B cell (primary cell): ENCODE results near the gene LRRC4B. TPM values are rescaled to one million over a fixed set of nuclear protein-coding genes. Genes with fewer than 3 reads are reported as not detected.
"Not testable (repeated sequence)": the region's sequence is repeated elsewhere in the genome, so short reads cannot be mapped to it uniquely, and the experiment has no call there.

Experiments used
- ATAC-seq: fragments of 200-7000 bp; cut with Tn5 transposase; one replicate; pipeline ENCODE4 v1.10.0; 2021; ENCODE audit warnings: low read depth, mild to moderate bottlenecking, moderate number of reproducible peaks, moderate library complexity
- CTCF ChIA-PET: fragments of 350-600 bp; sonication (Branson Sonifier 250); formaldehyde crosslinking; loops from one replicate; lab custom pipeline; 2021; ENCODE audit warnings: antibody characterized with exemption, inconsistent platforms; lab: Charles Lee
- POLR2A ChIA-PET: fragments of 350-600 bp; sonication (Branson Sonifier 250); formaldehyde crosslinking; loops from one replicate; lab custom pipeline; 2021; ENCODE audit warnings: antibody characterized with exemption; lab: Charles Lee
- DNase-seq: peaks from one replicate; pipeline ENCODE4 v3.0.0; 2013
- H2AFZ ChIP-seq: 2 replicates; pipeline ENCODE4 v1.6.1; 2012; ENCODE audit warnings: mild to moderate bottlenecking, low read depth, low read length; ENCODE audit not compliant: insufficient read depth, poor library complexity, severe bottlenecking
- H3K27ac ChIP-seq, 2 donors: 1 replicate in 1 of 2; 2 replicates in 1 of 2; pipeline ENCODE4 v1.5.1; 2012 to 2013; ENCODE audit warnings: low read length in 2 of 2, mild to moderate bottlenecking in 2 of 2, moderate library complexity in 1 of 2
- H3K27me3 ChIP-seq, 4 experiments: fragments of 200-600 bp in 1 of 4; sonication (generic) in 1 of 4; replicated peaks in 1 of 4; 1 replicate in 2 of 4; 2 replicates in 2 of 4; pipeline versions ENCODE4 v1.6.1 to v1.7.0; 2013 to 2016; ENCODE audit warnings: low read length in 3 of 4, mild to moderate bottlenecking in 2 of 4, mixed read lengths in 1 of 4, moderate library complexity in 1 of 4; ENCODE audit not compliant: insufficient read depth in 4 of 4, control insufficient read depth in 3 of 4; ENCODE audit errors: control extremely low read depth in 1 of 4
- H3K36me3 ChIP-seq, 2 experiments: replicated peaks in 1 of 2; 1 replicate in 1 of 2; 2 replicates in 1 of 2; pipeline versions ENCODE4 v1.6.1 to v1.7.1; 2013; ENCODE audit warnings: low read length in 1 of 2; ENCODE audit not compliant: insufficient read depth in 2 of 2, control insufficient read depth in 1 of 2; ENCODE audit errors: control extremely low read depth in 1 of 2, extremely low read depth in 1 of 2
- H3K4me1 ChIP-seq, 2 donors: fragments of 200-600 bp in 1 of 2; sonication (generic) in 1 of 2; 1 replicate in 1 of 2; 2 replicates in 1 of 2; pipeline versions ENCODE4 v1.5.1 to v1.6.1; 2013 to 2017; ENCODE audit warnings: low read length in 2 of 2; ENCODE audit not compliant: control insufficient read depth in 2 of 2, insufficient read depth in 2 of 2
- H3K4me2 ChIP-seq: replicated peaks from 2 replicates; pipeline ENCODE3; 2012; ENCODE audit warnings: mild to moderate bottlenecking, low read depth, low read length; ENCODE audit not compliant: poor library complexity, severe bottlenecking
- H3K4me3 ChIP-seq, 5 experiments: fragments of 200-600 bp in 1 of 5; sonication (generic) in 1 of 5; 1 replicate in 3 of 5; 2 replicates in 2 of 5; pipeline versions ENCODE4 v1.5.1 to v1.7.0; 2011 to 2016; ENCODE audit warnings: low read length in 4 of 5, mild to moderate bottlenecking in 4 of 5, low read depth in 2 of 5, control low read depth in 1 of 5, moderate library complexity in 1 of 5; ENCODE audit not compliant: insufficient read depth in 1 of 5; ENCODE audit errors: control extremely low read depth in 1 of 5, extremely low read depth in 1 of 5
- H3K79me2 ChIP-seq: fragments of 200-600 bp; sonication (generic); one replicate; pipeline ENCODE4 v1.6.0; 2016; ENCODE audit warnings: low read length; ENCODE audit not compliant: control insufficient read depth, insufficient read depth
- H3K9ac ChIP-seq: fragments of 200-600 bp; sonication (generic); 2 replicates; pipeline ENCODE4 v1.6.1; 2017; ENCODE audit warnings: mild to moderate bottlenecking, low read length, moderate library complexity
- H3K9me3 ChIP-seq, 3 donors: one replicate each; pipeline versions ENCODE4 v1.6.1 to v1.7.1; 2013; ENCODE audit warnings: low read length in 2 of 3; ENCODE audit not compliant: control insufficient read depth in 2 of 3, insufficient read depth in 1 of 3; ENCODE audit errors: control extremely low read depth in 1 of 3
- H4K20me1 ChIP-seq: 2 replicates; pipeline ENCODE4 v1.6.0; 2012; ENCODE audit warnings: mild to moderate bottlenecking, low read length; ENCODE audit not compliant: insufficient read depth, control insufficient read depth, poor library complexity, severe bottlenecking
- H3K27ac Mint-ChIP-seq: one replicate; pipeline ENCODE4 v1.8.0; 2021; ENCODE audit warnings: mixed read lengths
- H3K27me3 Mint-ChIP-seq: one replicate; pipeline ENCODE4 v1.8.0; 2021; ENCODE audit warnings: mixed read lengths
- H3K4me1 Mint-ChIP-seq: one replicate; pipeline ENCODE4 v1.8.0; 2021; ENCODE audit warnings: mixed read lengths
- H3K4me3 Mint-ChIP-seq: one replicate; pipeline ENCODE4 v1.8.0; 2021; ENCODE audit warnings: mixed read lengths
- H3K9me3 Mint-ChIP-seq: one replicate; pipeline ENCODE4 v1.8.0; 2022; ENCODE audit warnings: mixed read lengths; ENCODE audit not compliant: insufficient read depth
- CTCF ChIP-seq: fragments of 200-600 bp; IDR thresholded peaks from one replicate; pipeline ENCODE4 v1.8.0; 2022; ENCODE audit warnings: antibody characterized with exemption, mild to moderate bottlenecking
- EZH2 ChIP-seq: IDR thresholded peaks from 2 replicates; pipeline ENCODE4 v1.6.1; 2012; ENCODE audit warnings: borderline replicate concordance, low read depth, mild to moderate bottlenecking, moderate library complexity, low read length; ENCODE audit not compliant: insufficient read depth, poor library complexity, severe bottlenecking
- WGBS: methylation state at CpG from one replicate; pipeline ENCODE4 v1.1.5; 2013; ENCODE audit warnings: missing lambda C conversion rate; ENCODE audit not compliant: insufficient coverage; 5-methylcytosine and 5-hydroxymethylcytosine counted together
- intact Hi-C: fragments of 100-400 bp; cut with micrococcal nuclease; formaldehyde crosslinking; loops from one replicate; pipeline ENCODE4 v1.10.0; 2022
- polyA plus RNA-seq: library from polyadenylated mRNA; depleted of rRNA; stranded (reverse); fragments of >200 nt; gene quantifications from 2 replicates; pipeline ENCODE4 v1.2.3, GENCODE V29; 2012
- total RNA-seq, 2 donors: library from RNA; stranded (reverse); fragments of 120-200 nt in 1 of 2; gene quantifications; 1 replicate in 1 of 2; 2 replicates in 1 of 2; pipeline versions ENCODE4 v1.2.3 to v1.2.4, GENCODE V29; 2013 to 2022

Gene LRRC4B
- total and polyA plus RNA-seq, 2 donors (not counting 1 experiment from before 2014, with no cell fraction given) = 0.03 TPM; not detected in 1

GRCh38 chr19:50580970-50581634 is 12.9 kb upstream of the LRRC4B start:
- 86% methylated on average over 5 of the region's 13 CpGs for WGBS
- H4K20me1 ChIP-seq = no peaks in the 10 kb centered on the region
- H3K9me3 Mint-ChIP-seq = no peaks in the 10 kb centered on the region
- no peak for ATAC-seq
- no peaks in the 10 kb centered on the region for H3K4me1 Mint-ChIP-seq
- ChIA-PET POLR2A (no interaction called here), CTCF (no interaction called here)
- H3K9me3 ChIP-seq = peaks cover 0 to 6% (median 0%) of the 10 kb centered on the region in 3 donors
- no peak for DNase-seq
- H2AFZ ChIP-seq = no peak overlapping the region
- peaks cover 20% of the 10 kb centered on the region for H3K27me3 Mint-ChIP-seq
- H3K27me3 ChIP-seq = no peaks in the 10 kb centered on the region
- TF ChIP-seq EZH2 (no peak), CTCF (no peak)
- no peak overlapping the region for H3K9ac ChIP-seq
- H3K4me2 ChIP-seq = no peak overlapping the region
- H3K79me2 ChIP-seq = no peaks in the 10 kb centered on the region
- intact Hi-C loops = no loop called here
- H3K4me1 ChIP-seq = no peaks in the 10 kb centered on the region
- no peak overlapping the region for H3K4me3 Mint-ChIP-seq
- no peak overlapping the region for H3K4me3 ChIP-seq
- no peak overlapping the region for H3K27ac Mint-ChIP-seq
- no peak overlapping the region for H3K27ac ChIP-seq
- H3K36me3 ChIP-seq = no peaks in the 10 kb centered on the region

GRCh38 chr19:50580240-50580639 is 12.0 kb upstream of the LRRC4B start:
- Histone ChIP-seq H3K4me3 (no peak overlapping the region), H3K79me2 (no peaks in the 10 kb centered on the region), H3K9me3 (peaks cover 0 to 6% (median 0%) of the 10 kb centered on the region in 3 donors), H3K4me1 (no peaks in the 10 kb centered on the region), H3K36me3 (no peaks in the 10 kb centered on the region), H3K9ac (no peak overlapping the region), H3K27ac (no peak overlapping the region), H4K20me1 (no peaks in the 10 kb centered on the region), H3K27me3 (no peaks in the 10 kb centered on the region), H2AFZ (no peak overlapping the region), H3K4me2 (no peak overlapping the region)
- no peak overlapping the region for H3K27ac Mint-ChIP-seq
- no peak overlapping the region for H3K4me3 Mint-ChIP-seq
- 98% methylated on average over 4 of the region's 6 CpGs for WGBS
- intact Hi-C loops = no loop called here
- DNase-seq (no peak), ATAC-seq (no peak)
- ChIA-PET CTCF (no interaction called here), POLR2A (no interaction called here)
- peaks cover 20% of the 10 kb centered on the region for H3K27me3 Mint-ChIP-seq
- no peak for TF ChIP-seq CTCF
- no peak for TF ChIP-seq EZH2
- no peaks in the 10 kb centered on the region for H3K9me3 Mint-ChIP-seq
- H3K4me1 Mint-ChIP-seq = no peaks in the 10 kb centered on the region

- ATAC-seq = not testable (repeated sequence)
- 67% methylated on average over 1 of the region's 3 CpGs for WGBS
Observed at GRCh38 chr19:50576769-50577168, 8.5 kb upstream of the LRRC4B start.

More at GRCh38 chr19:50576769-50577168, 8.5 kb upstream of the LRRC4B start:
- DNase-seq, intact Hi-C loops, H3K9me3 Mint-ChIP-seq, POLR2A ChIA-PET, H3K27ac ChIP-seq, H3K4me3 ChIP-seq, H3K36me3 ChIP-seq, H3K79me2 ChIP-seq, H3K4me1 ChIP-seq, H2AFZ ChIP-seq, H3K4me1 Mint-ChIP-seq, H3K9ac ChIP-seq, H3K27me3 ChIP-seq, CTCF ChIA-PET, H3K4me3 Mint-ChIP-seq, H4K20me1 ChIP-seq, H3K4me2 ChIP-seq, H3K27ac Mint-ChIP-seq, H3K9me3 ChIP-seq: not testable (repeated sequence)
- H3K27me3 Mint-ChIP-seq = peaks cover 17% of the 10 kb centered on the region
